DND-41 (cell line): ENCODE results near the gene RBPJ.

Experiments
- ATAC-seq: fragments of 200-7000 bp; cut with Tn5 transposase; 3 replicates; pipeline ENCODE4 v1.9.1; 2021; ENCODE audit warnings: low read depth; ENCODE audit not compliant: insufficient read depth
- DNase-seq: peaks from one replicate; pipeline ENCODE4 v3.0.0-alpha.2; 2020
- H2AFZ ChIP-seq: 2 replicates; pipeline ENCODE4 v1.6.0; 2012; ENCODE audit warnings: low read depth, low read length
- H3K27ac ChIP-seq: 2 replicates; pipeline ENCODE4 v1.5.1; 2012; ENCODE audit warnings: low read length, inconsistent platforms
- H3K27me3 ChIP-seq: fragments of 200-600 bp; sonication (generic); 2 replicates; pipeline ENCODE4 v1.6.0; 2012; ENCODE audit warnings: low read length, mild to moderate bottlenecking, inconsistent platforms; ENCODE audit not compliant: insufficient read depth, poor library complexity
- H3K36me3 ChIP-seq: 2 replicates; pipeline ENCODE4 v1.5.1; 2012; ENCODE audit warnings: low read length, inconsistent platforms; ENCODE audit not compliant: insufficient read depth
- H3K4me1 ChIP-seq: 2 replicates; pipeline ENCODE4 v1.5.1; 2012; ENCODE audit warnings: mild to moderate bottlenecking, low read length; ENCODE audit not compliant: insufficient read depth
- H3K4me2 ChIP-seq: 2 replicates; pipeline ENCODE4 v1.6.0; 2012; ENCODE audit warnings: mild to moderate bottlenecking, moderate library complexity, low read length, inconsistent platforms; ENCODE audit not compliant: insufficient read depth
- H3K4me3 ChIP-seq, 2 experiments: fragments of 200-600 bp in 1 of 2; shearing (Covaris generic) in 1 of 2; 2 replicates each; pipeline ENCODE4 v1.5.1; 2012 to 2016; ENCODE audit warnings: inconsistent platforms in 2 of 2, low read length in 2 of 2, mild to moderate bottlenecking in 2 of 2, low read depth in 1 of 2, moderate library complexity in 1 of 2
- H3K79me2 ChIP-seq: 2 replicates; pipeline ENCODE4 v1.6.0; 2012; ENCODE audit warnings: low read length, inconsistent platforms; ENCODE audit not compliant: insufficient read depth
- H3K9ac ChIP-seq: 2 replicates; pipeline ENCODE4 v1.6.0; 2012; ENCODE audit warnings: low read depth, mild to moderate bottlenecking, inconsistent platforms, low read length, moderate library complexity
- H3K9me3 ChIP-seq: 2 replicates; pipeline ENCODE4 v1.5.1; 2012; ENCODE audit warnings: low read length, moderate library complexity, mild to moderate bottlenecking, inconsistent platforms; ENCODE audit not compliant: insufficient read depth, severe bottlenecking
- H4K20me1 ChIP-seq: 2 replicates; pipeline ENCODE4 v1.6.0; 2012; ENCODE audit warnings: low read length; ENCODE audit not compliant: insufficient read depth
- EZH2 ChIP-seq: IDR thresholded peaks from 3 replicates; pipeline ENCODE4 v1.6.1; 2012; ENCODE audit warnings: borderline replicate concordance, low read depth, mild to moderate bottlenecking, moderate library complexity, low read length, inconsistent platforms; ENCODE audit not compliant: severe bottlenecking
- TF ChIP-seq, protein P1 (sequence below): IDR thresholded peaks from 2 replicates; pipeline ENCODE4 v1.5.1; 2012; ENCODE audit warnings: borderline replicate concordance, low read length, moderate library complexity, mild to moderate bottlenecking; ENCODE audit not compliant: poor library complexity, severe bottlenecking; ENCODE audit errors: extremely low read depth

RBPJ gene

DNA sequence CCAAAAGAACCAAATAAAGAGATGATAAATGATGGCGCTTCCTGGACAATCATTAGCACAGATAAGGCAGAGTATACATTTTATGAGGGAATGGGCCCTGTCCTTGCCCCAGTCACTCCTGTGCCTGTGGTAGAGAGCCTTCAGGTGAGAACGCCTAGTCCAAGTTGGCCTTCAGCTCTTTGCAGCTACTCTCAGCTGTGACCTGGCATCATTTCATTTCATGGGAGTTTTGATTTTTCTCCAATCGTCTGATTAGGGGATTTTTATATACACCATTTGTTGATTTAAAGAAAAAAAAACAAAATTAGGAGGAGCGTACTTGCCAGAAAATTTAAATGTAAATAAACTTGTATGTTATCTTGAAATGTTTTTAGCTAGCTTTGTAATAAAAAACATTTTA, 109.1 kb downstream of the RBPJ start:
- H3K4me2 ChIP-seq, result no peak overlapping the region
- H3K4me1 ChIP-seq, result no peaks in the 10 kb centered on the region
- ATAC-seq (no peak), DNase-seq (no peak)
- no peak overlapping the region for H2AFZ ChIP-seq
- H3K9ac ChIP-seq, result no peak overlapping the region
- peaks cover 59% of the 10 kb centered on the region for H3K36me3 ChIP-seq
- no peak overlapping the region for H3K27ac ChIP-seq
- no peaks in the 10 kb centered on the region for H3K27me3 ChIP-seq
- H4K20me1 ChIP-seq, result no peaks in the 10 kb centered on the region
- TF ChIP-seq EZH2, result no peak
- TF ChIP-seq, protein P1, sequence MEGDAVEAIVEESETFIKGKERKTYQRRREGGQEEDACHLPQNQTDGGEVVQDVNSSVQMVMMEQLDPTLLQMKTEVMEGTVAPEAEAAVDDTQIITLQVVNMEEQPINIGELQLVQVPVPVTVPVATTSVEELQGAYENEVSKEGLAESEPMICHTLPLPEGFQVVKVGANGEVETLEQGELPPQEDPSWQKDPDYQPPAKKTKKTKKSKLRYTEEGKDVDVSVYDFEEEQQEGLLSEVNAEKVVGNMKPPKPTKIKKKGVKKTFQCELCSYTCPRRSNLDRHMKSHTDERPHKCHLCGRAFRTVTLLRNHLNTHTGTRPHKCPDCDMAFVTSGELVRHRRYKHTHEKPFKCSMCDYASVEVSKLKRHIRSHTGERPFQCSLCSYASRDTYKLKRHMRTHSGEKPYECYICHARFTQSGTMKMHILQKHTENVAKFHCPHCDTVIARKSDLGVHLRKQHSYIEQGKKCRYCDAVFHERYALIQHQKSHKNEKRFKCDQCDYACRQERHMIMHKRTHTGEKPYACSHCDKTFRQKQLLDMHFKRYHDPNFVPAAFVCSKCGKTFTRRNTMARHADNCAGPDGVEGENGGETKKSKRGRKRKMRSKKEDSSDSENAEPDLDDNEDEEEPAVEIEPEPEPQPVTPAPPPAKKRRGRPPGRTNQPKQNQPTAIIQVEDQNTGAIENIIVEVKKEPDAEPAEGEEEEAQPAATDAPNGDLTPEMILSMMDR, result no peak
- no peak overlapping the region for H3K4me3 ChIP-seq
- H3K79me2 ChIP-seq, result no peaks in the 10 kb centered on the region
- no peaks in the 10 kb centered on the region for H3K9me3 ChIP-seq

DNA sequence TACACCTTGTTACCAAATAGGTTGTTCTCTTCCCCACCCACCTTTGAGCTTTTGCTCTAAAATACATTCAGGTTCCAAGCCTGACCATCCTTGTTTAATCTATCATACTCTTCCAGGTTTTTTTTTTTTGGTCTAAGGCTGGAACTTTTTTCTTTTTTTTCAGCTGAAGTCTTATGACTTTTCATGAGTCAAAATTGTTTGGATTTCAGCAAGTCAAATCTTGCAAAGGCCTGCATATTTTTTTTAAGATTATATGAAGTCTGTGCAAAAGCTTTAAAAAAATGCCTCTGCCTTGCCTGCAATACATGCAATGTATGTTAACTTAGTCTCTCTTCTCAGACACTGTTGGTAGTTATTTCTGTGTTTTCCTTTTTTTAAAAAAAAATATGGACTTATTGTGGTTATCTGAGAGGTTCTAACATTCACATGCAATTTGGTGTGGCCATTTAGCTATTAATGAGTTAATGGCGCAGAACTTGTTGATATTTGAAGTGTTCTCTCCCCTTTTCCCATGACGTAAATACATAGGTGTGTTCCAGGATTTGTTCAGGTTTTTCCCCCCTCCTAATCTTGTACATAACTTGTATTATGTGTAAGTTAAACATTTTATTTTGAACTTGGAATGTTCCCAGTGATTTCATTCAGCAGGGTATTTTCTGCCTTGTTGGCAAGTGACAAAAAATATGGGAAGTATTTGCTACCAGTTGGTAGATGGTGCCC, 110.8 kb downstream of the RBPJ start:
- Histone ChIP-seq H2AFZ (no peak overlapping the region), H3K9ac (no peak overlapping the region), H3K4me1 (no peaks in the 10 kb centered on the region), H3K4me2 (no peak overlapping the region), H3K27ac (no peak overlapping the region), H4K20me1 (no peaks in the 10 kb centered on the region), H3K9me3 (no peaks in the 10 kb centered on the region), H3K27me3 (no peaks in the 10 kb centered on the region), H3K36me3 (peaks cover 52% of the 10 kb centered on the region), H3K4me3 (no peak overlapping the region), H3K79me2 (no peaks in the 10 kb centered on the region)
- no peak for TF ChIP-seq EZH2
- DNase-seq (no peak), ATAC-seq (no peak)

DNA sequence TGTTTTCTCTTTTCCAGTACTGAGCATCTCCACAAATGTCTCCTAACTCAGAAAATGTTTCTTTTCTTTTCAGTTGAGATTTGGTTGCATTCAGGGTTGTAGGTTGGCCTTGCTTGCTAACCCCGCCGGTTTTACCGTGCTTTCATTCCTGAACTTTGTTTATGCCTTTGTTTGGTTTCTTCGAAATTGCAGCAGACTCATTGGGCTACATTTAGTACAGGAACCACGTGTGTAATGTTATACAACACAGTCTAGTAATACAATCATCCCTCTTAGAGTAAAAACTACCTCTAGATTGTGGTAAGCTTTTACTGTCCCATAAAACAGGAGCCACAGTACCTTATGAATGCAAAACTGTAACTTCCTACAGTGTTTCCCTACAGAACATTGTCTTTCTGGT, 111.6 kb downstream of the RBPJ start:
- H3K4me3 ChIP-seq, result no peak overlapping the region
- H3K9me3 ChIP-seq, result no peaks in the 10 kb centered on the region
- H3K4me2 ChIP-seq, result no peak overlapping the region
- peaks cover 52% of the 10 kb centered on the region for H3K36me3 ChIP-seq
- no peak for TF ChIP-seq EZH2
- TF ChIP-seq, protein P1, result no peak
- no peaks in the 10 kb centered on the region for H3K4me1 ChIP-seq
- DNase-seq, result no peak
- H3K9ac ChIP-seq, result no peak overlapping the region
- H4K20me1 ChIP-seq, result no peaks in the 10 kb centered on the region
- H3K27ac ChIP-seq, result no peak overlapping the region
- no peaks in the 10 kb centered on the region for H3K27me3 ChIP-seq
- H2AFZ ChIP-seq, result no peak overlapping the region
- no peak for ATAC-seq
- no peaks in the 10 kb centered on the region for H3K79me2 ChIP-seq

DNA sequence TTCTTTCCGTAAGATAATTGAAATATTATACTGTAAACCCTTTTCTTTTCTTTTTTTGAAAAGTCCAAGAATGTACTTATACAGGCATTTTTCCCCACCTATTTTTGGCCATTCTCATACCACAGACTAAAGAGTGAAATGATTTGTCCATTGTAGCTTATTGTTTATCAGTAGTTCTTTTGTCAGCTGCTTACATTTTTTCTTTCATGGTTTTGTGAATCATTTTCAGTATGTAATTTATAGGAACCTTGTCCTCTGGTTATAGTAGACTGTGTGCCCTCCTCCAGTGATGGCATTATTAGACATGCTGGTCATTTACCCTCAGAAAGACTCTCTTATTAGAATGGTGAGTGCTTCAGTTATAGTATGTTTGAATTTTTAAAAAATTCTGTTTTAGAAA, 112.7 kb downstream of the RBPJ start:
- Histone ChIP-seq H3K4me2 (no peak overlapping the region), H3K9me3 (no peaks in the 10 kb centered on the region), H3K4me1 (no peaks in the 10 kb centered on the region), H4K20me1 (no peaks in the 10 kb centered on the region), H2AFZ (no peak overlapping the region), H3K79me2 (no peaks in the 10 kb centered on the region), H3K4me3 (no peak overlapping the region), H3K9ac (no peak overlapping the region), H3K27ac (no peak overlapping the region), H3K36me3 (peaks cover 52% of the 10 kb centered on the region), H3K27me3 (no peaks in the 10 kb centered on the region)
- TF ChIP-seq, protein P1, result no peak
- TF ChIP-seq EZH2, result no peak
- DNase-seq (no peak), ATAC-seq (no peak)
